ES-I3 (cell line): ENCODE measurements around the gene SNRNP70.
A peak's percentile ranks its signal among the peaks of the same experiment; 100 is the strongest.

ENCODE experiments used
- H3K36me3 ChIP-seq: 2 replicates; pipeline ENCODE4 v1.6.1; 2013; ENCODE audit warnings: mild to moderate bottlenecking, low read length, control low read depth, moderate library complexity; ENCODE audit not compliant: insufficient read depth
- H3K4me1 ChIP-seq: 2 replicates; pipeline ENCODE4 v1.6.1; 2013; ENCODE audit warnings: mild to moderate bottlenecking, control low read depth, low read length; ENCODE audit not compliant: insufficient read depth
- H3K9ac ChIP-seq: 2 replicates; pipeline ENCODE4 v1.6.1; 2013; ENCODE audit warnings: low read depth, mild to moderate bottlenecking, low read length, moderate library complexity
- H3K9me3 ChIP-seq: 2 replicates; pipeline ENCODE4 v1.6.1; 2013; ENCODE audit warnings: mild to moderate bottlenecking, low read length, moderate library complexity; ENCODE audit not compliant: control insufficient read depth, insufficient read depth

Gene SNRNP70

GRCh38 chr19:49149652-49150105 is 64.4 kb downstream of the SNRNP70 start:
- no peaks in the 10 kb centered on the region for H3K36me3 ChIP-seq
- peaks cover 4% of the 10 kb centered on the region; the same call in 1 of the 2 replicates for H3K4me1 ChIP-seq
- no peaks in the 10 kb centered on the region for H3K9me3 ChIP-seq
- peak overlapping the region; percentile 89 for H3K9ac ChIP-seq

GRCh38 chr19:49150106-49150943 is 65.1 kb downstream of the SNRNP70 start:
- peak overlapping the region; percentile 89 for H3K9ac ChIP-seq
- H3K36me3 ChIP-seq: no peaks in the 10 kb centered on the region
- H3K4me1 ChIP-seq: peaks cover 4% of the 10 kb centered on the region; the same call in 1 of the 2 replicates
- no peaks in the 10 kb centered on the region for H3K9me3 ChIP-seq

- H3K36me3 ChIP-seq: no peaks in the 10 kb centered on the region
- no peaks in the 10 kb centered on the region for H3K9me3 ChIP-seq
- H3K4me1 ChIP-seq: peaks cover 9% of the 10 kb centered on the region; the same call in 1 of the 2 replicates
- peak overlapping the region; percentile 89; the same call in 1 of the 2 replicates for H3K9ac ChIP-seq
These were observed 65.6 kb downstream of the SNRNP70 start for GRCh38 chr19:49150944-49151243.

- no peaks in the 10 kb centered on the region for H3K9me3 ChIP-seq
- H3K36me3 ChIP-seq: no peaks in the 10 kb centered on the region
- H3K9ac ChIP-seq: peak overlapping the region; percentile 89; the same call in 1 of the 2 replicates
- H3K4me1 ChIP-seq: peaks cover 13% of the 10 kb centered on the region; the same call in 1 of the 2 replicates
These were observed 66.2 kb downstream of the SNRNP70 start for GRCh38 chr19:49151267-49152118.

- Histone ChIP-seq H3K9ac (peak overlapping the region; percentile 8; the same call in 1 of the 2 replicates), H3K9me3 (no peaks in the 10 kb centered on the region), H3K36me3 (no peaks in the 10 kb centered on the region), H3K4me1 (peaks cover 9% of the 10 kb centered on the region; the same call in 1 of the 2 replicates)
These were observed 66.9 kb downstream of the SNRNP70 start for GRCh38 chr19:49152119-49152550.

- no peaks in the 10 kb centered on the region for H3K36me3 ChIP-seq
- H3K9ac ChIP-seq: no peak overlapping the region
- no peaks in the 10 kb centered on the region for H3K9me3 ChIP-seq
- peaks cover 9% of the 10 kb centered on the region; the same call in 1 of the 2 replicates for H3K4me1 ChIP-seq
These were observed 68.0 kb downstream of the SNRNP70 start for GRCh38 chr19:49153167-49153809.

GRCh38 chr19:49154279-49154678 is 69.0 kb downstream of the SNRNP70 start:
- Histone ChIP-seq H3K9me3 (no peaks in the 10 kb centered on the region), H3K36me3 (no peaks in the 10 kb centered on the region), H3K4me1 (peaks cover 9% of the 10 kb centered on the region; the same call in 1 of the 2 replicates), H3K9ac (no peak overlapping the region)

GRCh38 chr19:49155005-49155819 is 70.0 kb downstream of the SNRNP70 start, which contains the start of gene HRC:
TSS of gene HRC (minus strand) at chr19:49155396. CDS start at chr19:49155237, 159 bp downstream.
- H3K9me3 ChIP-seq: no peaks in the 10 kb centered on the region
- no peaks in the 10 kb centered on the region for H3K36me3 ChIP-seq
- peak within 1 kb of the TSS; percentile 22; the same call in 1 of the 2 replicates for H3K9ac ChIP-seq
- peaks cover 9% of the 10 kb centered on the region; the same call in 1 of the 2 replicates for H3K4me1 ChIP-seq

- no peaks in the 10 kb centered on the region for H3K36me3 ChIP-seq
- H3K9ac ChIP-seq: peak overlapping the region; percentile 22; the same call in 1 of the 2 replicates
These were observed 70.6 kb downstream of the SNRNP70 start for GRCh38 chr19:49155820-49156346.

GRCh38 chr19:49157445-49158224 is 72.4 kb downstream of the SNRNP70 start, which contains the start of gene TRPM4:
TSS of gene TRPM4 (plus strand) at chr19:49157792. CDS start at chr19:49157867, 75 bp downstream.
- Histone ChIP-seq H3K9me3 (no peaks in the 10 kb centered on the region), H3K9ac (peak within 1 kb of the TSS; percentile 86), H3K4me1 (peaks cover 9% of the 10 kb centered on the region; the same call in 1 of the 2 replicates), H3K36me3 (no peaks in the 10 kb centered on the region)

More at GRCh38 chr19:49155820-49156346, 70.6 kb downstream of the SNRNP70 start:
- Histone ChIP-seq H3K9me3 (no peaks in the 10 kb centered on the region), H3K4me1 (peaks cover 9% of the 10 kb centered on the region; the same call in 1 of the 2 replicates)
